PC-9 (cell line): ENCODE measurements around the gene RPL34.

Experiments used
- EZH2 ChIP-seq: fragments of 200-600 bp; sonication (generic); IDR thresholded peaks from 2 replicates; pipeline ENCODE4 v1.8.0; 2017; ENCODE audit warnings: antibody characterized with exemption, low read depth
- TF ChIP-seq, protein P1 (sequence below): fragments of 200-600 bp; sonication (generic); conservative IDR thresholded peaks from 2 replicates; pipeline ENCODE4 v1.6.1; 2017; ENCODE audit warnings: mixed run types, antibody characterized with exemption, mild to moderate bottlenecking, moderate library complexity

DNA sequence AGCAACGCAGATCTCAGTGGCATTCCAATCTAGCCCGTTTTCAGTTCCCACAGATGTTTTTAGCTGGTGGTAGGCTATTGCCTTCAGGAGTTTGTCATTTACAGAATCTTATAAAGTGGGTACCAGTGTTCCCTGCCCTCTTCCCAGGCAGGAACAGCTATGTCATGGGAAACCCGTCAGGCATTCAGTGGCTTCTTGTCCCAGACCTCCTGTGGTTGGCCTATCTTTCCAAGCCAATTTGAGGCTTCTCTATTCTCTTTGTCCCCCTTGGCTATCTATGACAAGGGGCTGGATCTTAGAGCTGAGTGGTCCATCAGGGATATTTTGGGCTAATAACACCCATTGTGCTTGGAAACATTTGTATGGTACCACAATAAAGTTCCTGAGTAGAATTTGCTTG is 33.6 kb upstream of the RPL34 start:
- no peak for TF ChIP-seq EZH2
- TF ChIP-seq, protein P1, sequence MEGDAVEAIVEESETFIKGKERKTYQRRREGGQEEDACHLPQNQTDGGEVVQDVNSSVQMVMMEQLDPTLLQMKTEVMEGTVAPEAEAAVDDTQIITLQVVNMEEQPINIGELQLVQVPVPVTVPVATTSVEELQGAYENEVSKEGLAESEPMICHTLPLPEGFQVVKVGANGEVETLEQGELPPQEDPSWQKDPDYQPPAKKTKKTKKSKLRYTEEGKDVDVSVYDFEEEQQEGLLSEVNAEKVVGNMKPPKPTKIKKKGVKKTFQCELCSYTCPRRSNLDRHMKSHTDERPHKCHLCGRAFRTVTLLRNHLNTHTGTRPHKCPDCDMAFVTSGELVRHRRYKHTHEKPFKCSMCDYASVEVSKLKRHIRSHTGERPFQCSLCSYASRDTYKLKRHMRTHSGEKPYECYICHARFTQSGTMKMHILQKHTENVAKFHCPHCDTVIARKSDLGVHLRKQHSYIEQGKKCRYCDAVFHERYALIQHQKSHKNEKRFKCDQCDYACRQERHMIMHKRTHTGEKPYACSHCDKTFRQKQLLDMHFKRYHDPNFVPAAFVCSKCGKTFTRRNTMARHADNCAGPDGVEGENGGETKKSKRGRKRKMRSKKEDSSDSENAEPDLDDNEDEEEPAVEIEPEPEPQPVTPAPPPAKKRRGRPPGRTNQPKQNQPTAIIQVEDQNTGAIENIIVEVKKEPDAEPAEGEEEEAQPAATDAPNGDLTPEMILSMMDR: no peak
